COLO668 (cell line): ENCODE data around the gene STON1.
"Not testable (repeated sequence)": the region's sequence is repeated elsewhere in the genome, so short reads cannot be mapped to it uniquely, and the experiment has no call there.

Source experiments
- DNase-seq: peaks from one replicate; lab custom pipeline; 2025; ENCODE audit not compliant: unreplicated experiment; lab: John Stamatoyannopoulos, UW

Gene STON1

DNA sequence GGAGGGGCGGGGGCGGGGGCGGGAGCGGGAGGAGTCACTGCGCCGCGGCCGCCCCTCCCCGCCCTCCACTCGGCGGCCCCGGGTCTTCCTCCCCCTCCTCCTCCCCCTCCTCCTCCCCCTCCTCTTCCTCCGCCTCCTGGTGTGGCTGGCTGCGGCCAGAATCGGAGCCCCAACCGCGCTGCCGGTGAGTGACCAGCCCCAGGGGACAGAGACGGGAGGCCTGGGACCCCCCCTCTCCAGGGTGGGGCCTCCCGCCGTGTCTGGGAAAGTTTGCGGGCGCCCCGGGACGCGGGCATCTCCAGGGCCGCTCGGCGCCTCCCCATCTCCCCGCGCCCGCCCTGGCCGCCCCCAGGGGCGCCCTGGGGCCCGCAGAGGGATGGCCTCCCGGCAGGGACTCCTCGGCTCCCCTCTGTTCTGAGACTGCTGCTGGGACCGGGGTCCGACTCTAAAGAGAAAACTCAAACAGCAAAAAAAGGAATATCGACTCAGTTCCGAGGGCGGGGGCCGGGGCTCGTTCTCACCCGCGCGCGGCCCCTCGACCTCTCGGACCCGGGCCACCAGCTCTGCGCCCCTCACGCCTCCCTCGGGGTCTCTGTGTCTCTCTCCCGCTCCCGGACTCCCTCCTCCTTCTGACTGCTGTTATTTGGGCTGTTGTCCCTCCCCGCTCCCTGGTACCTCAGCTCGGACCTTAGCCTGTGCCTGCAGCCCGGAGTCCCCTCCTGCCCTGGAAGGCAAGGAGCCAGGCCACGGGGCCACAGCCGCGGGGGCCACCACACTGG, at the start of gene STON1:
Gene STON1 (plus strand): TSS at position 122 of the 779 bp plus-strand sequence. CDS start 50,480 bp downstream, outside the sequence.
- no peak for DNase-seq

- no peak for DNase-seq
These were observed 49.4 kb upstream of the STON1 start for GRCh38 chr2:48480526-48480925.

DNA sequence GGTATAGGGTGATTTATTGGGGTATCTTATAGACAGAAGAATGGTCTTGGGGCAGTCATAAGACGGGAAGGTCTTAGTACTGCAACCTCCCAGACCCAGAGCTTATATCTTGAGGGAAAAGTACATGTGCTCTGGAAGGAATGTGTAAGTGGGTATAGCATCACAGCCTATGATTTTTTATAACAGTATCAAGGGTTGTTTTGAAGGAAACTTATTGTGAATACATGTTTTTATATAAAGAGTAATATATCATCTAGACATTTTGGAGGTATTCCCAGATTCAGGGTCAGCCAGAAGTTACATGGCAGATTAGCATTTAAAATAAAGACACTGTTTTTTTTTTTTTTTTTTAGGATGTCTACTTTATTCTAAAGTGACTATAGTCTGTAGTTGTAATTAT, 47.6 kb upstream of the STON1 start:
- no peak for DNase-seq

DNA sequence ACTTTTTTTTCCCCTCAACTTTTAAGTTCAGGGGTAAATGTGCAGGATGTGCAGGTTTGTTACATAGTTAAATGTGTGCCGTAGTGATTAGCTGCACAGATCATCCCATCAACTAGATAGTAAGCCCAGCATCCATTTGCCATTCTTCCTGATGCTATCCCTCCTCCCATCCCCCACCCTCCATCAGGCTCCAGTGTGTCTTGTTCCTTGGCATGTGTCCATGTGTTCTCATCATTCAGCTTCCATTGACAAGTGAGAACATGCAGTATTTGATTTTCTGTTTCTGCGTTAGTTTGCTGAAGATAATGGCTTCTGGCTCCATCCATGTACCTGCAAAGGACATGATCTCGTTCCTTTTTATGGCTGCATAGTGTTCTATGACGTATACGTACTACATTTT, 47.2 kb upstream of the STON1 start:
- no peak for DNase-seq

DNA sequence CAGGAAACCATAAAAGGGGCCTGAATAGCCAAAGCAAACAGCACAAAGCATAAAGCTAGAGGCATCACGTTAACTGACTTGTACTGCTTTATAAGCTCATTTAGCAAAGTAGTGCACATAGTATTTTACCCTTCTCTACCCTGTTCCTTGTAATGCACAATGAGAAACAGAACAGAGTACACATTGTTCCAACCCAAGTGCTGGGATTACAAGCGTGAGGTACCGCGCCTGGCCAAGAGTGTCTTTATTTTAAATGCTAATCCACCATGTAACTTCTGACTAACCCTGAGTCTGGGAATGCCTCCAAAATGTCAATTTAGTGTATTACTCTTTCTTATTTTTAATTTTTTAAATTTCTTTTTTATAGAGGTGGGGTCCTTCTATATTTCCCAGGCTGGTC, 46.4 kb upstream of the STON1 start:
- DNase-seq = no peak

- no peak for DNase-seq
These were observed 46.0 kb upstream of the STON1 start for GRCh38 chr2:48483916-48484315.

- DNase-seq = no peak
These were observed 41.4 kb upstream of the STON1 start for GRCh38 chr2:48488545-48488944.

GRCh38 chr2:48496849-48497248, 33.1 kb upstream of the STON1 start:
- DNase-seq = no peak

DNA sequence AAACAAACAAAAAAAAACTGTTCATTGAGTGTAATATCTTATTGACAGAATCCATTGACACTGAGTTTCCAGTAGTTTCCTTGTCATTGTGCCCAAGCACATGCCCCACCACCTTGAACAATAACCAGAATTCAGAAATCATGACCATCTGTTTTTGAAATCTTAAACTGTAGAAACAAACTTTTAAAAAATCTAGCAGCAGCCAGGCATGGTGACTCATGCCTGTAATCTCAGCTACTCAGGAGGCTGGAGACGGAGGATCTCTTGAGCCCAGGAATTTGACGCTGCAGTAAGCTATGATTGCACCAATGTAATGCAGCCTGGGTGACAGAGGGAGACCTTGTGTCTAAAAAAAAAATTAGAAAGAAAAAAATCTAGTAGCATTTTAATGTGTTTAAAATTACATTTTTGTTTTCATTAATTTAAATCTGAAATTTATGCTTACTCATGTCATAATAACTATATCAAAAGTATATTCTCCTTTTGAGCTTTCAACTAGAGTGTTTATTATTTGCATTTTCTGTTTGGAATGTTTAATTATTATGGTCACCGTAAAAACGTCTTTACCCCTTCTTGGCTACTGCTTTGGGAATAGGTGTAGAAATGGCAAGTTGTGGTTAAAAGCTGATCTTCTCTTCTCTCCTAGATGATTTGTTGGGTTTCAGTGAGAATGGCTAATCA, 25.2 kb upstream of the STON1 start:
- DNase-seq = no peak

- no peak for DNase-seq
These were observed 22.8 kb upstream of the STON1 start for GRCh38 chr2:48507111-48507510.

- DNase-seq = no peak
These were observed 21.4 kb upstream of the STON1 start for GRCh38 chr2:48508461-48509124.

DNA sequence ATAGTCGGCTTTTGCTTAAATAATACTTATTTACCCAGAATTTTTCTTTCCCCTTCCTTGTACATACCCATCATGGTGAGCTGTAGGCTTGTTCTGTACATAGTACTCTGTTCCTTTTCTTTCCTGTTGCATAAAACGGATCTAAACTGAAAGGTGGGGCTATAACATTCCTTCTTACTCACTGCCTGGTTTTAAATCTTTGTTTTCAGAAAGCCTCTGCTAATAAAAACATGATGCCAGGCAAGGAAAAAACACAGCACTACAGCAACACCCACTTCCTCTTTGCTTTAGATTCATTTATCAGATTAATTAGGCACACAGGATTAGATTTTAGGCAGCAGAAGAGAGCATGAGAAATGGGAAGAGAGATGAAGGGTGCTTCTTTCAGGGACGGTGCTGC, 19.6 kb upstream of the STON1 start:
- no peak for DNase-seq

DNA sequence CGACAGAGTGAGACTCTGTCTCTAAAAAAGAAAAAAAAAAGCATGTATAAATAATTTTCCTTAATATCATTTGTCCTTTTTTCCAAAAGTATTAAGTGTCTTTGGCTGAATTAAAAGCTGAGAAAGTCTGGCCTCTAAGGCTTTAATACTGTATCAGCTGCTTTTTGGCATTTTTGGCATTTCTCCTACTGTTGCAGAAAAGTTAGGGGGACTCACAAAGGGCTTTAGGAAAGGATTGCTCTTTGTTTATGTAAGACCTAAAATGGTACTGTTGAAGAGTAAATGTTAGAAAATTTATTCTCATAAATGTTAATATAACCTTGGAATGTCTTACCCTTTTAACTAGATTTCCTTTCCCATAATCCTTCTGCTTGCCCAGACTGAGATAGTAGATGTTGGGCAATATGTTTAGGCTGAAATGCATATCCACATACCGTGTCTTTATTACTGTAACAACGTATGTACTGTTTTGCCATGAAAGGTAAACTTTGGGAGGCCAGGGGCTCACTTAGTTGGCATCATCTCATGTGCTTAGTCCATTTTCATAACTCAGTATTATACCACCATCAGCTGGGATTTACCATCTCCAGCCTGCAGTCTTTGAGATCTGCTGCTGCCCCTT, 18.0 kb upstream of the STON1 start:
- no peak for DNase-seq

GRCh38 chr2:48512571-48512970, 17.4 kb upstream of the STON1 start:
- no peak for DNase-seq

DNA sequence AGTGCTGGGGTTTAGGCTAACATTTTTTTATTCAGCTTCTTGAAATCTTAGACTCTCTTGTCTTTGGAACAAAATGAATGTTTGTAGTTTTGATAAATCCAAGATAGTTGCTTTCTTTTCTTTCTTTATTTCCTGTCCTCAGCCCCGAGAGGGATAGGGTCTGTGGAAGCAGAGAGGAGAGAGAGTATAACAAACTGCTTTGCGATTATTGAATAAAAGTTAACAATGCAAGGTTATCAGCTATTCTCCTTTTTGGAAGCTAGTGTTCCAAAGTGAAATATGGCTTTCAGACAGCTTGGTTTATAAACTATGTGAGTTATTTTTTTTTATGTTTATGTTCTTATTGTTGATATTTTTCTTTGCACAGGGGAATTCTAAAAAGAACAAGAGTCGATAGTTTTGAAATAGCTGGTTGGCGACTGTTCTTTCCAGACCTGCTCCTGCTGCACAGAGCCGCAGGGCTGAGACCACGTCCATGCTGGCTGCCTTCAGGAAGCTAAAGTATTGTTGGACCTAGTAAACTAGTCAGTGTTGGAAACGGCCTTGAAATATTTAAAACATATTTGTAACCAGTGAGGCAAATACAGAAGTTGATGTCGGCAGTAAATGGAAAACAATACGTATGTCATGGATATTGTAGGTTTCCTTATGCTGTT, 15.5 kb upstream of the STON1 start:
- DNase-seq = no peak

DNA sequence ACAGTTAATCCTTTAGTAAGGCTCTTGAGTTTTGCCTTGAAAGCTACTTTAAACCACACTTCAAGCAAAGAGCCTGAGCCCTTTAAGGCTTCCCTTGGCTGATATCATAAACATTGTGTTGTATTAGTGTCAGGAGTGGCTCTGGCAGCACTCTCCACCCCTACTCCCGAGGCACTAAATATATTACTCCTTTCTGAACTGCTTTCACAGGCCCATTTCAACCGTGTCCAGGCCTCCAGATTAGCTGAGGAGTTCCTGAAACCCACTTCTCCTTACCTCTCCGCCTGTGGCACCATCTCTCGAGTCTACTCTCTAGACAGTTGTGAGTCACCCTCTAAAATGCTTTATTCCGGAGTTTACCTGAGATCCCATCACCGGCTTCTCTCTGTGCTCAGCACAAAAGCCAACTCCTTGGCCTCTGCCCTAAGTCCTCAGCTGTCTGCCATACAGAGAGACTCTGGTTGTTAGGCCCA, 14.4 kb upstream of the STON1 start:
- DNase-seq = no peak

- DNase-seq = no peak
These were observed 10.4 kb upstream of the STON1 start for GRCh38 chr2:48519593-48519992.

- not testable (repeated sequence) for DNase-seq
These were observed 5.2 kb upstream of the STON1 start for GRCh38 chr2:48524756-48525155.

DNA sequence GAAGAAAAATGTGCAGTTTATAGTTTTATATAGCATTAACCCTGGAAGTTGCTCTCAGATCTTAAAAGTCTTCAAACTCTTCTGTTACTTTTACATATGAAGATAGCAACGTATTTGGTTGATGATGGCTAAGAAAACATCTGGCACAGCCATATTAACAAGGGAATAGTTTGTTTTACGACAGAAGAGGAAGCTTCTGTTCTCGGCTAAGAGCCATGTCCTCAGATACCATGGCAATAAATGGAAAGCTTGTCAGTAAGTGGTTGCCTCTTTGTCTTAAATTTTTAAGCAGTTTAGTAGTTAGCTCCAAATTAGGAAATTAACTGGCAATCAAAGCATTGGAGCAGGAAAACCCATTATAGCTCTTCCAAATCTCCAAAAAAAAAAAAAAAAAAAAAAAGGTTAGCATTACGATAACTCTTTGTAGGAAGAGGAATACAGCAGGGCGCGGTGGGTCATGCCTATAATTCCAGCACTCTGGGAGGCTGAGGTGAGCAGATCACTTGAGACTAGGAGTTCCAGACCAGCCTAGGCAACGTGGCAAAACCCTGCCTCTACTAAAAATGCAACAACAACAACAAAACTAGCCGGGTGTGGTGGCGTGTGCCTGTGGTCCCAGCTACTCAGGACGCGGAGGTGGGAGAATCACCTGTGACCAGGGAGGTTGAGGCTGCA, 4.5 kb upstream of the STON1 start:
- DNase-seq = no peak

DNA sequence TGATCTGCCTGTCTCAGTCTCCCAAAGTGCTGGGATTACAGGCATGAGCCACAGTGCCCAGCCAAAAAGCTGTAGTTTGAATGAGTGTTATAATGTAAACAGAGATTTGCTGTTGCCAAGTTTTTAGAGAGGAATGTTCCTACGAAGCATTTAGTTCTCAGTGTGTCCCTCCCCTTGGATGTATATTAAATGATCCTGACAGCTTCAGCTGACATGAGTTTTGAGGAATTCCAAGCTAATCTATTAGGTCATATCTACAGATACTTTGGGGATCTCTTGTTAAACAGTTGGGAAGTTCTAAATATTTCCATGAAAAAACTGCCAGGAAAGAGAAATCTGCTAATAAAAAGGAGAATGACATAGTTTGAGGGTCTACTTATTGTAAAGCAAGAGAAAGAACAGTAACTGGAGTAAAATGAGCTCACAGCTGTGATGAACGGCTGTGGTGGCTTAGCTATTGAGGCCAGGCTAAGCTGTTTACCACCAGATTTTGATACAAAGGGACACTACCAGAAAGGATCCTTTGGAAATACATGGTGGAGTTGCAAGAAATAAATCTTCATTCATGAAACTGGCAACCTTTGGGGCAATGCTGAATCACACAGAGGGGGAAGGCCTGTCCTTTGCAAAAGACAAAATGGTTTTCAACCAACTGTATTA, 2.6 kb upstream of the STON1 start:
- DNase-seq = no peak
